ENCODE results near the gene CAMKMT.

The CAMKMT gene

GRCh38 chr2:44692821-44693220, 331.1 kb downstream of the CAMKMT start:
- TF ChIP-seq, protein P1, sequence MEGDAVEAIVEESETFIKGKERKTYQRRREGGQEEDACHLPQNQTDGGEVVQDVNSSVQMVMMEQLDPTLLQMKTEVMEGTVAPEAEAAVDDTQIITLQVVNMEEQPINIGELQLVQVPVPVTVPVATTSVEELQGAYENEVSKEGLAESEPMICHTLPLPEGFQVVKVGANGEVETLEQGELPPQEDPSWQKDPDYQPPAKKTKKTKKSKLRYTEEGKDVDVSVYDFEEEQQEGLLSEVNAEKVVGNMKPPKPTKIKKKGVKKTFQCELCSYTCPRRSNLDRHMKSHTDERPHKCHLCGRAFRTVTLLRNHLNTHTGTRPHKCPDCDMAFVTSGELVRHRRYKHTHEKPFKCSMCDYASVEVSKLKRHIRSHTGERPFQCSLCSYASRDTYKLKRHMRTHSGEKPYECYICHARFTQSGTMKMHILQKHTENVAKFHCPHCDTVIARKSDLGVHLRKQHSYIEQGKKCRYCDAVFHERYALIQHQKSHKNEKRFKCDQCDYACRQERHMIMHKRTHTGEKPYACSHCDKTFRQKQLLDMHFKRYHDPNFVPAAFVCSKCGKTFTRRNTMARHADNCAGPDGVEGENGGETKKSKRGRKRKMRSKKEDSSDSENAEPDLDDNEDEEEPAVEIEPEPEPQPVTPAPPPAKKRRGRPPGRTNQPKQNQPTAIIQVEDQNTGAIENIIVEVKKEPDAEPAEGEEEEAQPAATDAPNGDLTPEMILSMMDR (IDR thresholded peaks at IDR 0.05; ENCODE audit: insufficient read depth, missing control alignments), result no peak
- FAIRE-seq (no peak), DNase-seq (ENCODE audit: insufficient read length, low spot score) (no peak)

- TF ChIP-seq, protein P1 (IDR thresholded peaks at IDR 0.05; ENCODE audit: insufficient read depth, missing control alignments), result no peak
- FAIRE-seq (no peak), DNase-seq (ENCODE audit: insufficient read length, low spot score) (no peak)
These were observed 339.1 kb downstream of the CAMKMT start for GRCh38 chr2:44700824-44701223.

DNA sequence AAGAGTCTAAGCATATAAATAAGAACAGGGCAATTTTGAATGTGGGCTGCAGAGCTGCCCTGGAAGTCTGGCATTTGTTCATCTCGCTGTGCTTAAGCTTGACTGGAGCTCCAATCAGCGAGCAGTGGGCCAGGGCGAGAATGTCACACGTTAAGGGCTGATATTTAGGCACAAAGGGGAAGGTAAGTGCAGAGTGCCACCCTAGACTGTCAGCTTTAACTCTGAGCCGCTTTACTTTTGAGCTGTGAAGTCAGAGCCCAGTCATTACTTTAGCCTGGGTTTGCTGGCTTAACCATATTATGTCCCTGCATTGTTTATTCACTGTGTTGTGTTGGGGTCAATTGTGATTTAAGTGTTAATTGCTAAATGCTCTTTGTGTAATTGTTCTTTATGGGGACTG, 343.6 kb downstream of the CAMKMT start:
- DNase-seq (ENCODE audit: insufficient read length, low spot score) (no peak), FAIRE-seq (no peak)
- TF ChIP-seq, protein P1 (IDR thresholded peaks at IDR 0.05; ENCODE audit: insufficient read depth, missing control alignments), result no peak

- FAIRE-seq, result no peak
- TF ChIP-seq, protein P1 (IDR thresholded peaks at IDR 0.05; ENCODE audit: insufficient read depth, missing control alignments), result no peak
- no peak for DNase-seq (ENCODE audit: insufficient read length, low spot score)
These were observed 344.2 kb downstream of the CAMKMT start for GRCh38 chr2:44705876-44706480.

DNA sequence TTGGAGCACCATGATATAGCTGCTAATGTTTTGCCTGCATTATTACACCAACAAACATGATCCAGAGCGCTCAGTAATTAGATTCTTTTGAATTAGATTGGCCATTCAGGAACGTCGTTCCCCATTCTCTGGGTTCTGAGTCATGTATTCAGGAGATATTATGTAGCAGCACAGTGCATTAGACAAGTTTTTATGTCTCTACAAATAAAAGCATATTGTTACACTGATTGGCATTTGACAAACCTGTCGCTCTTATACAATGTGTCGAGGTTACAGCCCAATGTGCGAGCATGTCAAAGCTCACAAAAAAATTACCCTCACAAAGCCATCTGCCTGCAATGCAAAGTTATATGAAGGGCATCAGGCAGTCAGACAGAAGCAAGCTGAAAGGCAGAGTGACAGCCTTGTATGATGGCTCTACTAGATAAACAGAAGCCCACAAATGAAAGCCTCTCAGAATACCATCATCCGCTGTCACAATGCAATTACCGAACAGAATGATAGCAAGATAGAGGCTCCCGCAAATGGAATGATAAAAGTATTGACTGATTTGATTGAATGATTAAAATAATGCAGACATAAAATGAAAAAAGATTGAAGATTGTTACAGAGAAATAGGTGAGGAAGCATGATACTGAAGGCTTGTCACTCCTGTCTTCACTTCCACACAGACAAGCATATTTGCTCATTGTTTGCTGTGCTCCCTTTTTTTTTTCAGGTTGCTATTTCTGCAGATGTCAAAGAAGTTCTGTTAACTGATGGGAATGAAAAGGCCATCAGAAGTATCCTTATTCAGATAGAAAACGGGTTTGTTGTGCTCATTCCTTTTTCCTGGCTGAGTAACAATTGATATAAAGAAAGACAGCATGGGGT, 345.2 kb downstream of the CAMKMT start:
- TF ChIP-seq, protein P1 (IDR thresholded peaks at IDR 0.05; ENCODE audit: insufficient read depth, missing control alignments), result no peak
- FAIRE-seq (no peak), DNase-seq (ENCODE audit: insufficient read length, low spot score) (no peak)

GRCh38 chr2:44707945-44708660, 346.4 kb downstream of the CAMKMT start:
- TF ChIP-seq, protein P1 (IDR thresholded peaks at IDR 0.05; ENCODE audit: insufficient read depth, missing control alignments), result no peak
- FAIRE-seq, result no peak
- no peak for DNase-seq (ENCODE audit: insufficient read length, low spot score)

All from D721Med (cell line).